ENCODE results near the gene ARID3B. TPM values are rescaled to one million over a fixed set of nuclear protein-coding genes. Genes with fewer than 3 reads are reported as not detected.
A peak's percentile ranks its signal among the peaks of the same experiment; 100 is the strongest.

Gene ARID3B
- polyA plus RNA-seq, 2 of the 4 experiments (the other 2 are of a cell fraction) = 2.3 TPM

DNA sequence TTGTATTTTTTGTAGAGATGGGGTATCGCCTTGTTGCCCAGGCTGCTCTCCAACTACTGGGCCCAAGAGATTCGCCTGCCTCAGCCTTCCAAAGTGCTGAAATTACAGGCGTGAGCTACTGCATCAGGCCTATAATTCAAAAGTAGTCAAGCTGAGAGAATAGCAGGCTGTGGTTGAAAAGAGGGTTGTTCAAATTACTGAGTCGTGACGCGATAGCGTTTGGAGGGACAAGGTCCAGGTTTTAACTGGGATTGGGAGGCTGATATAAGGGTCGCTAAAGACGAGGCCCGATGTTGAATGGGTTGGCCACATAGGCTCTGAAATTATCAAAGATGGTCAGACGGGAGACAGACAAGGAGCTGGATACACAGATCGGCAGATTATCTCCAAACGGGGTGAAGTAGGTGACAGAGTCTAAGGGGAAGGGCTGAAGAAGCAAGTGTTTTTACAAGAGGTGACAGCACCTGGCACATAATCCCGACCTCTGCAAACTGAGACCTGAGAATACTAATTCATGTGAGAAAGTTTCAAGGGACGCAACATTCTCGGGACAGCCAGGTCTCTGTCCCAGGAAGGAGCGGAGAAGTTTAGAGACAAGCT, 759 bp upstream of the ARID3B start:
- H3K27ac ChIP-seq = peak overlapping the region; percentile 69 to 82
- ChIA-PET CTCF (no interaction called here), POLR2A (interaction anchor here (1.0 to 2.6 kb wide), 5 partner anchors 10 to 79 kb away, joined by 3 to 14 read pairs (median 8); partner anchors contain the start of genes CLK3 and UBL7)
- H3K4me3 ChIP-seq = peak overlapping the region; percentile 74
- H3K4me2 ChIP-seq = peak overlapping the region; percentile 93
- no peak for FAIRE-seq
- H3K9me3 ChIP-seq = no peaks in the 10 kb centered on the region
- 1% methylated on average over 17 of the region's 17 CpGs for WGBS (ENCODE audit: missing lambda C conversion rate)
- DNase-seq (ENCODE audit: low read depth in 1 of 2, low spot score in 1 of 2) = no peak
- TF ChIP-seq RAD21 (conservative IDR thresholded peaks at IDR 0.05 in 1 of 2, IDR thresholded peaks at IDR 0.05 in 1 of 2) = no peak
- no peak for TF ChIP-seq NR3C1 (IDR thresholded peaks at IDR 0.05)
- no peak for TF ChIP-seq HOXA7 (CRISPR knock-in tag; IDR thresholded peaks at IDR 0.05)
- TF ChIP-seq, protein P1, sequence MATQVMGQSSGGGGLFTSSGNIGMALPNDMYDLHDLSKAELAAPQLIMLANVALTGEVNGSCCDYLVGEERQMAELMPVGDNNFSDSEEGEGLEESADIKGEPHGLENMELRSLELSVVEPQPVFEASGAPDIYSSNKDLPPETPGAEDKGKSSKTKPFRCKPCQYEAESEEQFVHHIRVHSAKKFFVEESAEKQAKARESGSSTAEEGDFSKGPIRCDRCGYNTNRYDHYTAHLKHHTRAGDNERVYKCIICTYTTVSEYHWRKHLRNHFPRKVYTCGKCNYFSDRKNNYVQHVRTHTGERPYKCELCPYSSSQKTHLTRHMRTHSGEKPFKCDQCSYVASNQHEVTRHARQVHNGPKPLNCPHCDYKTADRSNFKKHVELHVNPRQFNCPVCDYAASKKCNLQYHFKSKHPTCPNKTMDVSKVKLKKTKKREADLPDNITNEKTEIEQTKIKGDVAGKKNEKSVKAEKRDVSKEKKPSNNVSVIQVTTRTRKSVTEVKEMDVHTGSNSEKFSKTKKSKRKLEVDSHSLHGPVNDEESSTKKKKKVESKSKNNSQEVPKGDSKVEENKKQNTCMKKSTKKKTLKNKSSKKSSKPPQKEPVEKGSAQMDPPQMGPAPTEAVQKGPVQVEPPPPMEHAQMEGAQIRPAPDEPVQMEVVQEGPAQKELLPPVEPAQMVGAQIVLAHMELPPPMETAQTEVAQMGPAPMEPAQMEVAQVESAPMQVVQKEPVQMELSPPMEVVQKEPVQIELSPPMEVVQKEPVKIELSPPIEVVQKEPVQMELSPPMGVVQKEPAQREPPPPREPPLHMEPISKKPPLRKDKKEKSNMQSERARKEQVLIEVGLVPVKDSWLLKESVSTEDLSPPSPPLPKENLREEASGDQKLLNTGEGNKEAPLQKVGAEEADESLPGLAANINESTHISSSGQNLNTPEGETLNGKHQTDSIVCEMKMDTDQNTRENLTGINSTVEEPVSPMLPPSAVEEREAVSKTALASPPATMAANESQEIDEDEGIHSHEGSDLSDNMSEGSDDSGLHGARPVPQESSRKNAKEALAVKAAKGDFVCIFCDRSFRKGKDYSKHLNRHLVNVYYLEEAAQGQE (IDR thresholded peaks at IDR 0.05) = no peak
- no peak for TF ChIP-seq SMC3 (IDR thresholded peaks at IDR 0.05)
- TF ChIP-seq JUNB (IDR thresholded peaks at IDR 0.05) = no peak
- no peak for TF ChIP-seq ZSCAN20 (CRISPR knock-in tag; IDR thresholded peaks at IDR 0.05)
- TF ChIP-seq, protein P2, sequence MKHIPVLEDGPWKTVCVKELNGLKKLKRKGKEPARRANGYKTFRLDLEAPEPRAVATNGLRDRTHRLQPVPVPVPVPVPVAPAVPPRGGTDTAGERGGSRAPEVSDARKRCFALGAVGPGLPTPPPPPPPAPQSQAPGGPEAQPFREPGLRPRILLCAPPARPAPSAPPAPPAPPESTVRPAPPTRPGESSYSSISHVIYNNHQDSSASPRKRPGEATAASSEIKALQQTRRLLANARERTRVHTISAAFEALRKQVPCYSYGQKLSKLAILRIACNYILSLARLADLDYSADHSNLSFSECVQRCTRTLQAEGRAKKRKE (CRISPR knock-in tag; IDR thresholded peaks at IDR 0.05; ENCODE audit: low read depth) = no peak
- no peak for TF ChIP-seq JUN (IDR thresholded peaks at IDR 0.05)
- TF ChIP-seq FOSB (CRISPR knock-in tag; IDR thresholded peaks at IDR 0.05) = no peak
- no peak for TF ChIP-seq NFE2L2 (conservative IDR thresholded peaks at IDR 0.05; ENCODE audit: low read length)
- TF ChIP-seq, protein P3, sequence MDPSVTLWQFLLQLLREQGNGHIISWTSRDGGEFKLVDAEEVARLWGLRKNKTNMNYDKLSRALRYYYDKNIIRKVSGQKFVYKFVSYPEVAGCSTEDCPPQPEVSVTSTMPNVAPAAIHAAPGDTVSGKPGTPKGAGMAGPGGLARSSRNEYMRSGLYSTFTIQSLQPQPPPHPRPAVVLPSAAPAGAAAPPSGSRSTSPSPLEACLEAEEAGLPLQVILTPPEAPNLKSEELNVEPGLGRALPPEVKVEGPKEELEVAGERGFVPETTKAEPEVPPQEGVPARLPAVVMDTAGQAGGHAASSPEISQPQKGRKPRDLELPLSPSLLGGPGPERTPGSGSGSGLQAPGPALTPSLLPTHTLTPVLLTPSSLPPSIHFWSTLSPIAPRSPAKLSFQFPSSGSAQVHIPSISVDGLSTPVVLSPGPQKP (IDR thresholded peaks at IDR 0.05; ENCODE audit: low read depth, low read length) = no peak
- ATAC-seq = peak in 1 of 2 experiments; percentile 18; a peak in 3 of 6 replicates
- peaks cover 15% of the 10 kb centered on the region for H3K4me1 ChIP-seq

DNA sequence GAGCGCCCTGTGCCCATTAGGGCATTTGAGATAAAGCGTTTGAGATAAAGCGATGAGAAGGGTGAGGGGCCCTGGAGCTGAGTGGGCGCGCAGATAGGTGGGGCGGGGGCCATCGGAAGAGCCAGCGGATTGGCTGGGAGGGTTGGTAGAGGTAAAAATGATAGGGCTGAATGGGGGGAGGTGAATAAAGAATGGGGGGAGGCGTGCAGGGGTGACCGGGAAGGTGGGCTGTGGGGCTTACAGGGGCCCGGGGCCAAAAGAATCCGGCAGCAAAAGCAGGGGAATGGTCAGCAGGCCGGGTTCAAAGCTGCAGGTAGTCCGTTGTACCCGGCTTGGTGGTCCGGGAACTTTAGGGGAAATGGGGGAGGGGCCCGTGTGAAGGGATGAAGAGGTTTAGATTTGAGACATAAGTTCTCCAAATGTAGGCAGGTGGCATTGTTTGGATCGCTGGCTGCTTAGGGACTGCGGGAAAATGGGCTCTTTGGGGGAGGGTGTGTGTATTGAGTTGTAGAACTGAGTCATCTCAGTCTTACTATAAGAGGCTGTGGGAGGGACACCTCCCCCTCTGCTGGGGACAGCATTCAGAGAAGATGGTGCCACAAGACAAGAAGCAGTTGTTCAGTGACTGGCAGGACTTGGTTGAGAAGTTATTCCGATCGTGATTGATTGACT, 610 bp downstream of the ARID3B start:
- Histone ChIP-seq H3K27ac (peak overlapping the region; percentile 83 to 94), H3K4me3 (peak overlapping the region; percentile 74), H3K4me2 (peak overlapping the region; percentile 91), H3K4me1 (peaks cover 28% of the 10 kb centered on the region), H3K9me3 (no peaks in the 10 kb centered on the region)
- ChIA-PET CTCF (interaction anchor here (1.5 kb wide), 1 partner anchor 77 kb away, joined by 7 read pairs; no protein-coding TSS in a partner anchor), POLR2A (interaction anchor here (1.0 to 2.6 kb wide), 5 partner anchors 11 to 81 kb away, joined by 3 to 14 read pairs (median 8); partner anchors contain the start of genes CLK3 and UBL7)
- 7% methylated on average over 18 of the region's 21 CpGs for WGBS (ENCODE audit: missing lambda C conversion rate)
- ATAC-seq (peak; percentile 26 to 42; a peak in 4 of 6 replicates), DNase-seq (ENCODE audit: low read depth in 1 of 2, low spot score in 1 of 2) (no peak), FAIRE-seq (no peak)
- TF ChIP-seq FOSL2 (IDR thresholded peaks at IDR 0.05) = no peak
- TF ChIP-seq FOSL2 (CRISPR knock-in tag; IDR thresholded peaks at IDR 0.05) = 0 out of 2 replicates have a peak, but pooled peaks have one; percentile 17
- no peak for TF ChIP-seq KDM5A (IDR thresholded peaks at IDR 0.05)

Data from A549 (cell line).